Hematopoietic multipotent progenitor cell treated with erythropoietin and hydrocortisone succinate and interleukin-3 and kit ligand, for 15 days (in vitro differentiated cells): ENCODE results near the gene RNF212B.
"Not testable (repeated sequence)": the region's sequence is repeated elsewhere in the genome, so short reads cannot be mapped to it uniquely, and the experiment has no call there.

Experiments used
- DNase-seq: peaks from one replicate; pipeline ENCODE4 v3.0.0-alpha.2; 2015; ENCODE audit warnings: low spot score

Gene RNF212B, protein sequence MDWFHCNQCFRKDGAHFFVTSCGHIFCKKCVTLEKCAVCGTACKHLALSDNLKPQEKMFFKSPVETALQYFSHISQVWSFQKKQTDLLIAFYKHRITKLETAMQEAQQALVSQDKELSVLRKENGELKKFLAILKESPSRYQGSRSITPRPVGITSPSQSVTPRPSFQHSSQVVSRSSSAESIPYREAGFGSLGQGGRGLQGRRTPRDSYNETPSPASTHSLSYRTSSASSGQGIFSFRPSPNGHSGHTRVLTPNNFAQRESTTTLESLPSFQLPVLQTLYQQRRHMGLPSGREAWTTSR

DNA sequence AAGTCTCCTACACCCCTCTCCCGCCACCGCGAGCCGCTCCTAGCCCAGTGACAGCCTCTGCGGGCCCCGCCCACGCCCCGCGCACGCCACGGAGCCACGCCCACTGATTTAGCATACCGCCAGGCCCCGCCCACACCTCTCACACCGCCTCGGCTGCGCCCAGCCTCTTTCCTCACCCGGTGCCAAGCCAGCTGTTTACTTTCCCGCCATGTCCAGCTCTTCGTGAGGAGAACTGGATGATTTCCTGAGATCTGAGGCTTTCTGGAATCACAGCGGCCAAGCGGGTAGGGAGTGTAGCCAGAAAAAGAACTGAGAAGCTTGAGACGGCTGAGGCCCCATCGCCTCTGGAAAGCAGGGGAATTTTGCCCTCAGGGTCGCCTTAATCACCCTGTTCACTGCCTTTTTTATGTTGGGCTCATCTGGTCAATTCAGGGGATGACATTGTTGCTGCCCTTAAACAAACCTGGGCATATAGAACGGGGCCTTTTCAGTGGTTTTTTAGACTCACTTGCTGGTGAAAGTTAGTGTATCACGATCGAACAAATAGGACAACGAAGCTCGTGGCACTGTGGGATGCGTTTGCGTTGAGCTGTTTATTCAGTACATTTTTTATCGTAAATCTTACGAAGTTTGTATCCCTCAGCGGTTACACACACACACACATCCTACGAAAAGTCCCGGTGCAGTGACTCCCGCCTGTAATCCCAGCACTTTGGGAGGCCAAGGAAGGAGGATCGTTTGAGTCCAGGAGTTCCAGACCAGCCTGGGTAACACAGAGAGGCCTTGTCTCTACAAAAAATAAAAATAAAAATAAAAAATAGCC lies at the start of gene RNF212B:
Gene RNF212B (plus strand): TSS at position 165 of the 823 bp plus-strand sequence. CDS start 2,410 bp downstream, outside the sequence.
- DNase-seq, result peak; percentile 91

DNA sequence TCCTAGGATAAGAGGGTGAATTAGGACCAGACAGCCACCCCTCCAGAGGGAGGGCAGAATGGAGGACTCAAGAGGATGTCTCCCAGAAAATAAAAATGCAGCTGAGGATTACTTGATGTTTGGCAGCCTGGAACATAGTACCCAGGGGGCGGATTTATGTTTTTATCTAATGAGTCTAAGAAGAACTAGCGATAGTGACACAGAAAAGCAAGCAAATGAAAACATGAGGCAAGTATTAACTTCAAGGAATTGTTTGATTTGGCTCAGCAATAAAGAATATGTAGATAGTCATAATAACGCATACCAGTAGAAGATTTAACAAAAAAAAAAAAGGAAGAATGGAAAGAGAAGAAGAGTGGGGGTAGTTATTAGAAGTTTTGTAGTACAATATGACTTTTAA lies 44.3 kb upstream of the RNF212B start:
- DNase-seq, result no peak

DNA sequence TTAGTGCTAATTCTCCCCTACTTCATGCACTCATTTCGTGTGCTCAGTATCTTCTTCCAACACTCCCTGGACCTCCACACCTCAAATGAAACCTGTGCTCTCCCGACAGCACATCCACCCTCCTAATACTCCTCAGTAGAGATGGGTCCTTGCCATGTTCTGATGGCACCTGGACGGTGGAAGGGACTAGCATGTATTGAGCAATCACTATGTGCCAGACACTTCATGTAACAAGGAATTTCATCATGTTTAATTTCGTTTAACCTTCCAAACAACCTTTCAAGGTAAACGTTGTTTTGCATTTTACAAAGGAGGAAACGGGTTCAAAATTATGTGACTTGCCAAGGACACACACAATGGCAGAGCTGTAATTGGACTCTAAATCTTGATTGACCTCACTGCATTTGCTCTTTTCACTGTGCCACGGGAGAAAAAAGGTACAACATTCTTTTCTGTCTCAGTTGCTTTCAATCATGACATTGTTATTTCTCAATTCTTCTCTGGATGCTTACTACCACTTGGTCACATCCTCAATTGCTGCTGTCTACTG lies 42.1 kb upstream of the RNF212B start:
- no peak for DNase-seq

DNA sequence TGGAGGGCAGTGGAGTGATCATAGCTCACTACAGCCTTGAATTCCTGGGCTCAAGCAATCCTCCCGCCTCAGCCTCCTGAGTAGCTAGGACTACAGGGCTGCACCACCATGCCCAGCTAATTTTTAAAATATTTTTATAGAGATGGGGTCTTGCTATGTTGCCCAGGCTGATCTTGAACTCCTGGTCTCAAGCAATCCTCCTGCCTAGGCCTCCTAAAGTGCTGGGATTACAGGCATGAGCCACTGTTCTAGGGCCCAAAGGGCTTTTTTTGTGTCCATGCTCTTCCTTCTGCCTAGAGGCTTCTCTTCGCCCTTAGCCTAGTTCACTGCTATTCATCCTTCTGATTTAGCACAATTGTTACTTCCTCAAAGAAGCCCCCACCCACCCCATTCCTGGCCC lies 41.2 kb upstream of the RNF212B start:
- DNase-seq, result not testable (repeated sequence)

DNA sequence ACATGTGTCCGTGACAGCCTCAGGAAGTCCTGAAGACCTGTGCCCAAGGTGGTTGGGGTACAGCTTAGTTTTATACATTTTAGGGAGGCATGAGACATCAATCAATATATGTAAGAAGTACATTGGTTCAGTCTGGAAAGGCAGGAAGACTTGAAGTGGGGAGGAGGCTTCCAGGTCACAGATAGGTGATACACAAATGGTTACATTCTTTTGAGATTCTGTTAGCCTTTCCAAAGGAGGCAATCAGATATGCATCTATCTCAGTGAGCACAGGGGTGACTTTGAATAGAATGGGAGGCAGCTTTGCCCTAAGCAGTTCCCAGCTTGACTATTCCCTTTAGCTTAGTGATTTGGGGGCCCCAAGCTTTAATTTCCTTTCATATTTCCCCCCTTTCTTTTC lies 38.6 kb upstream of the RNF212B start:
- not testable (repeated sequence) for DNase-seq

DNA sequence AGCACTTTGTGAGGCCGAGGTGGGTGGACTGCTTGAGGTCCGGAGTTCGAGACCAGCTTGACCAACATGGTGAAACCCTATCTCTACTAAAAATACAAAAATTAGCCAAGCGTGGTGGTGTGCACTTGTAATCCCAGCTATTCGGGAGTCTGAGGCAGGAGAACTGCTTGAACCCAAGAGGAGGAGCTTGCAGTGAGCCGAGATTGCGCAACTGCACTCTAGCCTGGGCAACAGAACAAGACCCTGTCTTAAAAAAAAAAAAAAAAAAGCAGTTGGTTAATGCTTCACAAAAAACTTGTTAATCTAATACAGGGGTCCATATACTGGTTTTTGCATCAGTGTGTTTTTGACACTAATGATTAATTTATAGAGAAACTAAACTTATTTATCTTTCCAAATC lies 35.7 kb upstream of the RNF212B start:
- no peak for DNase-seq

DNA sequence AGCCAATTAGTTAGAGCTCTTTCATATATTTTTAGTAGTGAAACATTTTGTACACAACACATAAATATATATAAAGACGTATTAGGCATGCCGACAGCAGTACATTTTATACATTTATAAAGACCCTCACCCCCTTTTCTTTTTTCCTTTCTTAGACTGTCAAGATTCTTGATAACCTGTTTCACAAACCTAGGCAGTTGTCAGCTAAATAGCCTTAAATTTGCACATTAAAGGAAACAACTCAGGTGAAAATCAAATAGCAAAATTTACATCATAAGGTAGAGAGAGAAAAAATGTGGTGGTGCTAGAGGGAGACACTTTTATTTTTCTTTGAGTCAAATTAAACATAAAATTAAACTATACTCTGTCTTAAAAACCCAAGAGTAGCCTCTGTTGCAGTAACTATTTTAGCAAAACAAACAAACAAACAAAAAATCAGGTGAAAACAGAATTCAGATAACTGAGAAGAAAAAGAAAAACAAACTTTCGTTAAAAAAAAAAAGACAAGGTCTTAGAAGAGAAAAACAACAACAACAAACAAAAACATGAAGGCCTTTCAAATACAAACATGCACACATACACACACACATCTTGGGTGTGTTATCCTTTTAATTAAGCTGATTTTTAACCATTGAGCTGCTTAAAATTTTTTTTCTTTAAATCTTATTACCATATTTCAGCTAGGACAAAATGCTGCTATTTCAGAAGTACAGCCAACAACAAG lies 31.2 kb upstream of the RNF212B start:
- DNase-seq, result no peak

DNA sequence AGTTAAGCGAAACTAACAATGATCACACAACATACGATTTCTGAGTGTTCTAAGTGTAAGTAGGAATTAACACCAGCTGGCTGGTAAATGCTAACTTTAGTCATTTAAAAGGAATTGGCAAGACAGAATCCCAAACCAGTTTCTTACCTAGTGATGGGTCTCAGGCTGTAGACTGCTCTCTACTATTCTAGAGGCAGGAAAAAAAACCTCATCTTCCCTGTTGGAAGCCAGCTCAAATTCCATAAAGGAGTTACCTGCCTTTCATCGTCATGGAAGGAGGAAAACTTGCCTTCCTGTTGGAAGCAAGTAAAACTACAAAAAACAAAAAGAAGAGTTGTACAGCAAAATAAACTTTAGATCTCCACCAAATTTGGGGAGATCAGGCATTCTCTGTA lies 30.6 kb upstream of the RNF212B start:
- DNase-seq, result no peak

DNA sequence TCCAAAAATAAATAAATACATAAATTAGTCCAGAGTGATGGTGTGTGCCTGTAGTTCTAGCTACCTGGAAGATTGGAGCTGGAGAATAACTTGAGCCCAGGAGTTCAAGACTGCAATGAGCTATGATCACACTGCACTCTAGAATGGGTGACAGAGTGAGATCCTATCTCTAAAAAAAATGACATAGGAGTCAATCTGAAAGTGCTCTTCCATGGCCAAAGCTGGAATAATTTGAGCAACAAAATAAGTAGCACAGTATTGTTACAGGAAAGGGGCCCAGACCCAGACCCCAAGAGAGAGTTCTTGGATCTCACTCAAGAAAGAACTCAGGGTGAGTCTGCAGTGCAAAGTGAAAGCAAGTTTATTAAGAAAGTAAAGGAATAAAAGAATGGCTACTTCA lies 29.4 kb upstream of the RNF212B start:
- no peak for DNase-seq

DNA sequence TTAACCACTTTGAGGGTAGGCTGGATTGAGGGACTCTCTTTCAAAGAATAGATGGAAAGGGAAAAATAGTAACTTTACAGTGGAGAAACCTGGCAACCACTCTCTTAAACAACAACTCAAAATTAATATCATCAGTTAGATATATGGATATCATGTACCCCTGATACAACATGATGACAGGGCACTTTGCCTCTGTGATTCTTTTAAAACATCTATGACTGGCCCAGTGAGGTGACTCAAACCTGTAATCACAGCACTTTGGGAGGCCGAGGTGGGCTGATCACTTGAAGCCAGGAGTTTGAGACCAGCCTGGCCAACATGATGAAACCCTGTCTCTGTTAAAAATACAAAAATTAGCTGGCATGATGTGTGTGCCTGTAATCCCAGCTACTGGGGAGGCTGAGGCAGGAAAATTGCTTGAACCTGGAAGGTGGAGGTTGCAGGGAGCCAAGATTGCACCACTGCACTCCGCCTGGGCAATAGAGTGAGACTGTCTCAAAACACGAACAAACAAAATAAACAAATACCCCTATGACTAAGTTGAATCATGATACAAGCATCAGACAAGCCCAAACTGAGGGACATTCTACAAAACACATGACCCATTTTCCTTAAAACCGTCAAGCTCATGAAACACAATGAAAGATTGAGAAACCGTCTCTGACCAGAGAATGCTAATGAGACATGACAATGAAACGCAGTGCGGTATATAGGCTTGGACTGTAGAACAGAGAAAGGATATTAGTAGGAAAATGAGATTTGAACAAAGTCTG lies 27.9 kb upstream of the RNF212B start:
- no peak for DNase-seq

DNA sequence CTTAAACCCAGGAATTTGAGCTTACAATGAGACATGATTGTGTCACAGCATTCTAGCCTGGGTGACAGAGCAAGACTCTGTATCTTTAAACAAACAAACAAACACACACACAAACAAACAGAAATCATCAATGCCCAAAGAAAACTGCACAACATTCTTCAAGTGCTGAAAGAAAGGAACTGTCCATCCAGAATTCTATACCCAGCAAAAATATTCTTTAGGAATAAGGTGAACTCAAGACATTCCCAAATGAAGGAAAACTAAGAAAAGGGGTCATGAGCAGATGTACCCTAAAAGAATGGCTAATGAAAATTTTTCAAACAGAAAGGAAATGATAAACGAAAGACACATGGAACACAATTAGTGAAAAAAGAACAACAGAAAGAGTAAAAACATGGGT lies 22.3 kb upstream of the RNF212B start:
- no peak for DNase-seq

DNA sequence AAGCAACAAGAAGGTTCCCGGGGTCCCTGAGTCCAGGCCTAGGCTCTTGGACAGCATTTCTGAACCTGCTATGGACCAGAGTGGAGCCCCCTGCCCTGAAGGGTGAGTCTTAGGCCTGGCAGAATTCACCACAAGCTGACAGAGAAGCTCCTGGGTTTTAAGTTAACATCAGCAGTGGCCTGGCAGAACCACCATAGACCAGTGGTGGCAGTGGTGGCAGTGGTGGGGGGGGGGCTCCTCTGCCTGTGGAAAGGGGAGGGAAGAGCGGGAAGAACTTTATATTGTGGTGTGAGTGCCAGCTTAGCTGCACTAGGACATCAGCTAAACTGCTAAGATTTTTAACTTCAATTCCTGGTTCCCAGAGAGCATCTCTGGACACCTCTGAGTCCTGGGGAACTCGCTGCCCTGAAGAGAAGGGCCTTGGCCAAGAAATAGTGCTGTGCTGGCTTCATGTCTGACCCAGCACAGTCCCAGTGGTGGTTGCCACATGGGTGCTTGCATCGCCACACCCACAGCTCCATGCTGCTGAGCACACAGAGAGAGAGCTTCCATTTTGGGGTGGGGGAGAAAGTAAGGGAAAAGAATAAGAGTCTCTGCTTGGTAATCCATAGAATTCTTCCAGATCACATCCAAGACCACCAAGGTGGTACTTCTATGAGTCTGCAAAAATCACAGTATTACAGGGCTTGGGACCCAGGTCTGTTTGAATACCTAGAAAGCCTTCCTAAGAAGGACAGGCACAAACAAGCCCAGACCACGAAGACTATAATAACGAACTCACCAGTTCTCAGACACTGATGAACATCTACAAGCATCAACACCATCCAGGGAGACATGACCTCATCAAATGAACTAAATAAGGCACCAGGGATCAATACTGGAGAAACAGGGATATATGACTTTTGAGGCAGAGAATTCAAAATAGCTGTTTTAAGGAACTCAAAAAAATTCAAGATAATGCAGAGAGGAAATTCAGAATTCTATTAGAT lies 20.4 kb upstream of the RNF212B start:
- DNase-seq, result no peak

DNA sequence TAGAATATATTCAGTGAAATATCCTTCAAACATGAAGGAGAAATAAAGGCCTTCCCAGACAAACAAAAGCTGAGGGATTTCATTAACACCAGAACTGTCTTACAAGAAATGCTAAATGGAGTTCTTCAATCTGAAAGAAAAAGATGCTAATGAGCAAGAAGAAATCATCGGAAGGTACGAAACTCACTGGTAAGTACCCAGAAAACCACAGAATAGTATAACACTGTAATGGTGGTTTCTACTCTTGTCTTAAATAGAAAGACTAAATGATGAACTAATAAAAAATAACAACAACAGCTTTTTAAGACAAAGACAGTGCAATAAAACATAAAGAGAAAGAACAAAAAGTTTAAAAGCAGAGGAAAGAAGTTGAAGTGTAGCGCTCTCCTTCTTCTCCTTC lies 18.7 kb upstream of the RNF212B start:
- DNase-seq, result no peak

DNA sequence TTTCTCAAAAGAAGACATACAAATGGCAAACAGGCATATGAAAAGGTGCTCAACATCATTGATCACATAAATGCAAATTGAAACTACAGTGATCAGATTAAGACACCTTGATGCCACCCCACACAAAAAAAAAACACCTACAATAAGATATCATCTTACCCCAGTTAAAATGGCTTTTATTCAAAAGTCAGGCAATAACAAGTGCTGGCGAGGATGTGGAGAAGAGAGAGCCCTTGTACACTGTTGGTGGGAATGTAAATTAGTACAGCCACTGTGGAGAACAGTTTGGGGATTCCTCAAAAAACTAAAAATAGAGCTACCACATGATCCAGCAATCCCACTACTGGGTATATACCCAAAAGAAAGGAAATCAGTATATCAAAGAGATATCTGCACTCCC lies 12.8 kb upstream of the RNF212B start:
- DNase-seq, result not testable (repeated sequence)

DNA sequence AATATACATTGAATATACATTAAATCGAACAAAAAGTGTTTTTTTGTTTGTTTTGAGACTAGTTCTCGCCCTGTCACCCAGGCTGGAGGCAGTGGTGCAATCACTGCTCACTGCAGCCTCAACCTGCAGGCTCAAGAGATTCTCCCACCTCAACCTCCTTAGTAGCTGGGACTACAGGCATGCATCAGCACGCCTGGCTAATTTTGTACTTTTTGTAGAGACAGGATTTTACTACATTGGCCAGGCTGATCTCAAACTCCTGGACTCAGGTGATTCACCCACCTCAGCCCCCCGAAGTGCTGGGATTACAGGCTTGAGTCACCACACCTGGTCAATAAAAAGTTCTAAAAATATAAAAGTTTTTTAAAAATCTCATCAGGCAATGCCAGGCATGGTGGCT lies 10.2 kb upstream of the RNF212B start:
- no peak for DNase-seq

DNA sequence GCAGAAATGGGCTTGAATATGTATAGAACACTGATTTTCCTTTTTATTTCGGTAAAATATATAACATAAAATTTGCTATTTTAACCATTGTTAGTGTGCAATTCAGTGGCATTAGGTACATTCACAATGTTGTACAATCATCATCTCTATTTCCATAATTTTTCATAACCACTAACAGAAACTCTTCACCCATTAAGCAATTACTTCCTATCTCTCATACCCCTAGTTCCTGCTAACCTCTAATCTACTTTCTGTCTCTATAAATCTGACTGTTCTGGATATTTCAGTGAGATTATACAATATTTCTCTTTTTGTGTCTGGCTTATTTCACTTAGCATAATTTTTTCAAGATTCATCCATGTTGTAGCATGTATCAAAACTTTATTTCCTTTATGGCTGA lies 8.9 kb upstream of the RNF212B start:
- no peak for DNase-seq

DNA sequence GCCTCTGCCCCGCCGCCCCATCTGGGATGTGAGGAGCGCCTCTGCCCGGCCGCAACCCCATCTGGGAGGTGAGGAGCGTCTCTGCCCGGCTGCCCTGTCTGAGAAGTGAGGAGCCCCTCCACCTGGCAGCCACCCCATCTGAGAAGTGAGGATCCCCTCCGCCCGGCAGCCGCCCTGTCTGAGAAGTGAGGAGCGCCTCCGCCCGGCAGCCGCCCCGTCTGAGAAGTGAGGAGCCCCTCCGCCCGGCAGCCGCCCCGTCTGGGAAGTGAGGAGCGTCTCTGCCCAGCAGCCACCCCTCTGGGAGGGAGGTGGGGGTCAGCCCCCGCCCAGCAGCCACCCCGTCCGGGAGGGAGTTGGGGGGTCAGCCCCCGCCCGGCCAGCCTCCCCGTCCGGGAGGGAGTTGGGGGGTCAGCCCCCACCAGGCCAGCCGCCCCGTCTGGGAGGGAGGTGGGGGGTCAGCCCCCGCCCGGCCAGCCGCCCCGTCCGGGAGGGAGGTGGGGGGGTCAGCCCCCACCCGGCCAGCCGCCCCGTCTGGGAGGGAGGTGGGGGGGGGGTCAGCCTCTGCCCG lies 5.4 kb upstream of the RNF212B start:
- not testable (repeated sequence) for DNase-seq

DNA sequence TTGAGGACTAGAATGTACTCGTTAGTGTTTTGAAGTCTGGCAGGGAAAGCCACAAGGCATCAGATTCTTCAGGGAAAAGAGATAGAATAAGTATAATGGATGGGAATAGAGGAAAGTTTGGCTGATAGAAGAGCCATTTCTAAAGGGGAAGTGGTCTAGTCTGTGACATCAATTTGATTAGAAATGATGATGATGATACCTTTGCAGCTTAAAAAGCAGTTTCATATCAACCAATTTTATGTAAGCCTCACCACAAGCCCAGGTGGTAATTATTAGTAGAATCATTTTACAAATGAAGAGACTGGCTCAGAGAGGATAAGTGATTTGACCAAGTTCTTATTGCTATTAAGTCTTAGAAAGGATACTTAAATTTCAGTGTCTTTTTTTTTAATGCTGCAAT lies 2.9 kb downstream of the RNF212B start:
- no peak for DNase-seq

DNA sequence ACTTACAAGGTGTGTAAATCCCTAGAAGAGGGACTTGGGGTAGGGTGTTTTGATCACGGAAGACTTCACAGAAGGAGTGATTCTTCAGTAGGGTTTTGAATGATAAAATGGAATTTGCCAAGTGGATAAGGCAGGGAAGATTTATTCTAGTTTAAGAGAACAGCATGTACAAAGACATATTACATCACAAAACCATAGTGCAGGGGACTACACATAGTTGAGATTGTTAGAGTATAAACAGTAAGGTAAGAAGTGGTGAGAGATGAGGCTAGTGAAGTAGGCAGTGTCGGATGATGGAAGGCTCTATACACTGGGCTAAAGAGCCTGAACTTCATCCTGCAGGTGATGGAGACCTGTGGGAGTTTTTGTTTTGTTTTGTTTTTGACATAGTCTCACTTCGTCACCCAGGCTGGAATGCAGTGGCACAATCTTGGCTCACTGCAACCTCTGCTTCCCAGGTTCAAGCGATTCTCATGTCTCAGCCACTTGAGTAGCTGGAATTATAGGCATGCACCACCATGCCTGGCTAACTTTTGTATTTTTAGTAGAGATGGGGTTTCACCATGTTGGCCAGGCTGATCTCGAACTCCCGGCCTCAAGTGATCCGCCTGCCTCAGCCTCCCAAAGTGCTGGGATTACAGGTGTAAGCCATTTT lies 3.5 kb downstream of the RNF212B start:
- DNase-seq, result not testable (repeated sequence)

DNA sequence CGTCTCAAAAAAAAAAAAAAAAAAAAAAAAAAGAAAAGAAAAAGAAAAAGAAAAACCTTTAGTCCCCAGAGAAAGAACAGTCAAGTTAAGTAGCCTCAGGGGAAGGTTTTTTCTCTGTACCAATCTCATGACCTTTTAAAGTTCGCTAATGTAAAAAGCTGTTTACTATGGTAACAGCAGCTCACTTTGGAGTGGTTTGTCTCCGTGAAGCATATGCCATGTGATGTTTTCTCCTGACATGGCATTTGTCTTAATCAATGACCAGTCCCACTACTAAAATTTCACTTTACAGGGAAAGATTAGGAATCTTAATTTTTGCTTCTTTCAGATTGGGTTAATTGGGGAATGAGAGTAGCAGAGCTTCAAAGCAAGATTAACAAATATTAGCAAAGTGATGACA lies 4.3 kb downstream of the RNF212B start:
- no peak for DNase-seq
